Heart left ventricle (tissue), 16 donors: ENCODE results near the gene CCDC63. TPM values are rescaled to one million over a fixed set of nuclear protein-coding genes. Genes with fewer than 3 reads are reported as not detected.
A peak's percentile ranks its signal among the peaks of the same experiment; 100 is the strongest.

Experiments
- ATAC-seq, 4 donors: fragments of 200-7000 bp; cut with Tn5 transposase; one replicate each; pipeline ENCODE4 v1.9.1; 2020 to 2022; ENCODE audit warnings: moderate library complexity in 4 of 4, mild to moderate bottlenecking in 3 of 4, moderate number of reproducible peaks in 1 of 4
- DNase-seq, 5 donors: peaks; one replicate each; pipeline ENCODE4 v3.0.0-alpha.2; 2020
- H3K27ac ChIP-seq, 12 donors: fragments of 200-600 bp; sonication (generic) in 4 of 12; one replicate each; pipeline versions ENCODE4 v1.5.0 to v1.8.0; 2016 to 2022; ENCODE audit warnings: mild to moderate bottlenecking in 2 of 12
- H3K27me3 ChIP-seq, 9 donors: fragments of 200-600 bp; sonication (generic) in 2 of 9; one replicate each; pipeline versions ENCODE4 v1.5.1 to v1.8.0; 2016 to 2022; ENCODE audit warnings: mild to moderate bottlenecking in 3 of 9
- H3K36me3 ChIP-seq, 9 donors: fragments of 200-600 bp; sonication (generic) in 2 of 9; one replicate each; pipeline versions ENCODE4 v1.5.0 to v1.8.0; 2018 to 2022; ENCODE audit warnings: mild to moderate bottlenecking in 2 of 9
- H3K4me1 ChIP-seq, 12 donors: fragments of 200-600 bp; sonication (generic) in 4 of 12; one replicate each; pipeline versions ENCODE4 v1.5.0 to v1.8.0; 2016 to 2022; ENCODE audit warnings: mild to moderate bottlenecking in 3 of 12
- H3K4me3 ChIP-seq, 12 donors: fragments of 200-600 bp; sonication (generic) in 4 of 12; one replicate each; pipeline versions ENCODE4 v1.5.0 to v1.8.0; 2017 to 2022; ENCODE audit warnings: mild to moderate bottlenecking in 9 of 12, moderate library complexity in 4 of 12
- H3K9me3 ChIP-seq, 12 donors: fragments of 200-600 bp; sonication (generic) in 4 of 12; one replicate each; pipeline versions ENCODE4 v1.5.0 to v1.8.0; 2016 to 2022; ENCODE audit warnings: mild to moderate bottlenecking in 1 of 12
- POLR2A ChIP-seq, 2 donors: fragments of 450-650 bp; IDR thresholded peaks; one replicate each; pipeline ENCODE4 v1.6.1; 2017; ENCODE audit warnings: antibody characterized with exemption in 2 of 2, mild to moderate bottlenecking in 2 of 2, moderate library complexity in 2 of 2
- WGBS, 4 donors: extraction: QIAGEN DNeasy Blood & Tissue Kit in 2 of 4; methylation state at CpG; one replicate each; pipeline versions ENCODE4 v1.1.5 to v1.1.7; 2013 to 2018; 5-methylcytosine and 5-hydroxymethylcytosine counted together
- intact Hi-C, 10 donors: fragments of 100-400 bp; cut with DNase I; formaldehyde crosslinking; loops; one replicate each; pipeline versions ENCODE4 v1.11.1 to v1.14.2; 2022
- long read RNA-seq, 3 donors: library from polyadenylated mRNA; unstranded; transcript quantifications; one replicate each; pipeline ENCODE4 v2.0.0, GENCODE V29; 2020 to 2021
- polyA plus RNA-seq, 2 donors: library from polyadenylated mRNA; stranded (reverse); fragments of 200-250 nt; gene quantifications; one replicate each; pipeline ENCODE4 v1.2.3, GENCODE V29; 2013
- total RNA-seq, 9 donors: library from RNA; depleted of rRNA in 2 of 9; stranded (reverse); fragments of >200 nt in 2 of 9; fragmentation: NEBNext Ultra II Directional in 3 of 9; extraction: Animal tissue kit (Norgen Biotek cat#: 25700) in 3 of 9; gene quantifications; one replicate each; pipeline versions ENCODE4 v1.1.0 to v1.2.4, GENCODE V29; 2016 to 2023
- TF ChIP-seq, protein P1 (sequence below), 12 donors: fragments of 200-600 bp; sonication (generic) in 4 of 12; IDR thresholded peaks; one replicate each; pipeline versions ENCODE4 v1.5.0 to v1.8.0; 2018 to 2022; ENCODE audit warnings: antibody characterized with exemption in 12 of 12, mild to moderate bottlenecking in 5 of 12
- donor health status: ischemic (EF 13 %, LVEDD 7.1; RV severe dilation, severe dysfunction).
- donor health status: healthy with polysubstance abuse.
- donor health status: DM: no; HTN: yes; CAD: no.
- donor health status: DM: no; HTN: no; CAD: no.
- donor health status: ischemic (EF 25% LVEDD 6.9; RV normal size, moderate dysfunction).
- donor health status: ischemic (EF 25% LVEDD 5.7; RV mildly dilated, moderate dysfunction).
- donor health status: healthy.
- donor health status: DM: yes; HTN: yes; CAD: no.
- donor health status: ischemic (EF 35%, LVEDD 5.7; RV mildly dilated, moderate dysfunction).
- donor health status: nonischemic (EF 11% LVEDD 7.7; RV severe dilation, severe dysfunction).
- donor health status: DM: yes; HTN: yes; CAD: no.
- donor health status: PGD.
- donor health status: ischemic (EF 29% LVEDD 5.4; RV normal size, mild dysfunction).
- donor health status: nonischemic (EF 23%, LVEDD 6.1; RV moderate dilation, normal function).

Gene CCDC63
- total RNA-seq (not detected), polyA plus RNA-seq (not detected)
- long read RNA-seq, donor 1: 0 reads
- long read RNA-seq, donor 2, partial matches to known transcripts: 0 of 5 reads
- long read RNA-seq, donor 2, other reads (novel, unspliced or antisense): 5 of 5 reads
- long read RNA-seq, donor 3: 0 reads

DNA sequence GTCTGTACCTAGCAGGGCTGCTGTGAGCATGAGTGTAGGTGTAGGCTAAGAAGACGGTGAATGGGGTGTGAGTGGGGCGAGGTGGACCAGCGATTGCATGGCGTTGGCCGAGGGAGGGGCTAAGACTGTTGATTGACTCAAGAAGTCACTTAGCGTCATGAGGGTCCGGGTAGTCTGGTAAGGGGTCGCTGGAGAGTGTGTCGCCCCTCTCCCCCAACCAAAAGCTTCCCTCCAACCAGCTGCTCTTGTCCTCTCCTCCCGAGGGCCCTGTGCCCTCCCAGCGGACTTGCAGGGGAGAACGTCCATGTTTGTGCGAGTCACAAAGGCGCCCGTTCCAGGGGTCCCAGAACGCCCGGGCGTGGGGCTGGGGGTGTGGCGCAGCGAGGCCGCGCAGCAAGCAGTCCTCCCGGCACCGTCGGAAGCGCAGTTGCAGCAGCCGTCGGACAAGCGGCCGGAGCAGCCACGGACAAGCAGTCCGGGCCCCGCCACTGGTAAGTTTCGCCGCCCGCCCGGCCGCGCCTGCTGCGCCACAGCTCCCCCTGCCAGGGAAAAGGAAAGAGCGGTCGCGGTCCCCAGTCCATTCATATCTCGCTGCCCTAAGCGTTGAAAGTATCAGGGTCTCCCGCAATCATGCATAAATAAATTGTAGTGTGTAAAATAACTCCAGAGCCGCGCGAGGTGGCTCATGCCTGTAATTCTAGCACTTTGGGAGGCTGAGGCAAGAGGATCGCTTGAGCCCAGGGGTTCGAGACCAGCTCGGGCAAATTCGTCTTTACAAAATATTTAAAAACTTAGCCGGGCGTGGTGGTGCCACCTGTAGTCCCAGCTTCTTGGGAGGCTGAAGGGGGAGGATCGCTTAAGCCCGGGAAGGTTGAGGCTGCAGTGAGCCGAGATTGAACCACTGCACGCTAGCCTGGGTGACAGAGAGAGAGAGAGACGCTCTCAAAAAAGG is at the start of gene CCDC63:
Gene CCDC63 (plus strand): TSS at position 373 of the 952 bp plus-strand sequence. CDS start 5,968 bp downstream, outside the sequence.
- H3K27ac ChIP-seq: peak within 1 kb of the TSS in 1 of 12 donors; percentile 52
- ATAC-seq: peak in 3 of 4 donors; percentile 41 to 62 (median 57)
- no peaks in the 10 kb centered on the region for H3K9me3 ChIP-seq
- peak within 1 kb of the TSS in 9 of 12 donors; percentile 31 to 60 (median 37) for H3K4me3 ChIP-seq
- WGBS, 4 donors: 20 to 36% (median 29%) methylated on average over 34 to 60 of the region's 60 CpGs
- H3K36me3 ChIP-seq: no peaks in the 10 kb centered on the region
- DNase-seq: peak; percentile 61 to 81 (median 70)
- H3K27me3 ChIP-seq: peaks cover 0 to 14% (median 0%) of the 10 kb centered on the region in 9 donors
- H3K4me1 ChIP-seq: peaks cover 0 to 18% (median 2%) of the 10 kb centered on the region in 12 donors
- intact Hi-C loops: loop anchor here in 1 of 10 donors (5.0 kb wide), 2 partner anchors 40 to 105 kb away; partner anchors contain the start of gene PPP1CC
- TF ChIP-seq, protein P1, sequence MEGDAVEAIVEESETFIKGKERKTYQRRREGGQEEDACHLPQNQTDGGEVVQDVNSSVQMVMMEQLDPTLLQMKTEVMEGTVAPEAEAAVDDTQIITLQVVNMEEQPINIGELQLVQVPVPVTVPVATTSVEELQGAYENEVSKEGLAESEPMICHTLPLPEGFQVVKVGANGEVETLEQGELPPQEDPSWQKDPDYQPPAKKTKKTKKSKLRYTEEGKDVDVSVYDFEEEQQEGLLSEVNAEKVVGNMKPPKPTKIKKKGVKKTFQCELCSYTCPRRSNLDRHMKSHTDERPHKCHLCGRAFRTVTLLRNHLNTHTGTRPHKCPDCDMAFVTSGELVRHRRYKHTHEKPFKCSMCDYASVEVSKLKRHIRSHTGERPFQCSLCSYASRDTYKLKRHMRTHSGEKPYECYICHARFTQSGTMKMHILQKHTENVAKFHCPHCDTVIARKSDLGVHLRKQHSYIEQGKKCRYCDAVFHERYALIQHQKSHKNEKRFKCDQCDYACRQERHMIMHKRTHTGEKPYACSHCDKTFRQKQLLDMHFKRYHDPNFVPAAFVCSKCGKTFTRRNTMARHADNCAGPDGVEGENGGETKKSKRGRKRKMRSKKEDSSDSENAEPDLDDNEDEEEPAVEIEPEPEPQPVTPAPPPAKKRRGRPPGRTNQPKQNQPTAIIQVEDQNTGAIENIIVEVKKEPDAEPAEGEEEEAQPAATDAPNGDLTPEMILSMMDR (IDR thresholded peaks at IDR 0.05): peak; percentile 24 to 71 (median 46)
- no peak for TF ChIP-seq POLR2A (IDR thresholded peaks at IDR 0.05)

GRCh38 chr12:110798461-110798860 is 48.3 kb upstream of the CCDC63 start:
- H3K4me1 ChIP-seq: peaks cover 0 to 13% (median 5%) of the 10 kb centered on the region in 12 donors
- TF ChIP-seq, protein P1 (IDR thresholded peaks at IDR 0.05): no peak
- TF ChIP-seq POLR2A (IDR thresholded peaks at IDR 0.05): no peak
- H3K36me3 ChIP-seq: no peaks in the 10 kb centered on the region
- no peak for ATAC-seq
- WGBS, 4 donors: 55 to 61% (median 58%) methylated on average over 3 of the region's 3 CpGs
- H3K27ac ChIP-seq: no peak overlapping the region
- no peaks in the 10 kb centered on the region for H3K27me3 ChIP-seq
- no peak for DNase-seq
- no peak overlapping the region for H3K4me3 ChIP-seq
- H3K9me3 ChIP-seq: peaks cover 0 to 35% (median 3%) of the 10 kb centered on the region in 12 donors
- intact Hi-C loops: no loop called here

GRCh38 chr12:110802489-110802888 is 44.3 kb upstream of the CCDC63 start:
- no peaks in the 10 kb centered on the region for H3K4me1 ChIP-seq
- H3K27ac ChIP-seq: no peak overlapping the region
- intact Hi-C loops: no loop called here
- DNase-seq (no peak), ATAC-seq (no peak)
- H3K9me3 ChIP-seq: peaks cover 0 to 43% (median 8%) of the 10 kb centered on the region in 12 donors
- no peaks in the 10 kb centered on the region for H3K27me3 ChIP-seq
- TF ChIP-seq, protein P1 (IDR thresholded peaks at IDR 0.05): no peak
- no peak for TF ChIP-seq POLR2A (IDR thresholded peaks at IDR 0.05)
- H3K36me3 ChIP-seq: no peaks in the 10 kb centered on the region
- H3K4me3 ChIP-seq: no peak overlapping the region

DNA sequence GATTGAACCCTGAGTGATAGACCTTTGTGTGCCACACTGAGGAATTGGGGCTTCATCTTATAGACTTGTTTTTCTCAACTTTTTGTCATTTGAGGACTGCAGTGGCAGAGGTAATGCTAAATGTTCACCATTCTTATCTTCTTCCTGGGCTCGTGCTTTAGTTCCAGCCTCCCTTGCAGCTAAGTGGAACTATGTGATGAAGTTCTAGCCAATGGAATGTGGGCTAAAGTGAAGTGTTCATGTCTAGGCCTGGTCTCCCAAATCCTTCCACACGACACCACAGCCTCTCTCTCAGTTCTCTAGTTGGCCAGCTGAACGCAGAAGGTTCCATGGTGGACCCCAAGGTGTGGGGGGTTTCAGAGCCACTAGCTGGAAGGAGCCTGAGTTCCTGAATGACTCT is 42.4 kb upstream of the CCDC63 start:
- H3K9me3 ChIP-seq: peaks cover 0 to 31% (median 8%) of the 10 kb centered on the region in 12 donors
- H3K27ac ChIP-seq: no peak overlapping the region
- DNase-seq (no peak), ATAC-seq (no peak)
- 42 to 72% (median 61%) methylated on average over 3 of the region's 3 CpGs for WGBS, 4 donors
- TF ChIP-seq POLR2A (IDR thresholded peaks at IDR 0.05): no peak
- TF ChIP-seq, protein P1 (IDR thresholded peaks at IDR 0.05): no peak
- H3K4me3 ChIP-seq: no peak overlapping the region
- no peaks in the 10 kb centered on the region for H3K27me3 ChIP-seq
- no peaks in the 10 kb centered on the region for H3K4me1 ChIP-seq
- intact Hi-C loops: no loop called here
- H3K36me3 ChIP-seq: no peaks in the 10 kb centered on the region
